Smooth muscle cell (in vitro differentiated cells): ENCODE measurements around the gene CTDSPL. TPM values are rescaled to one million over a fixed set of nuclear protein-coding genes. Genes with fewer than 3 reads are reported as not detected.

Experiments used
- DNase-seq: peaks from one replicate; lab custom pipeline; 2025; ENCODE audit not compliant: unreplicated experiment; lab: John Stamatoyannopoulos, UW
- H2AFZ ChIP-seq: fragments of 200-600 bp; sonication (generic); 2 replicates; pipeline ENCODE4 v1.6.0; 2016; ENCODE audit warnings: antibody characterized with exemption, low read depth, mild to moderate bottlenecking
- H3F3A ChIP-seq: fragments of 200-600 bp; sonication (generic); 2 replicates; pipeline ENCODE4 v1.6.0; 2017; ENCODE audit warnings: antibody characterized with exemption, low read depth
- H3K27ac ChIP-seq: fragments of 200-600 bp; sonication (generic); 2 replicates; pipeline ENCODE4 v1.5.1; 2016; ENCODE audit warnings: low read depth, mild to moderate bottlenecking
- H3K27me3 ChIP-seq: fragments of 200-600 bp; sonication (generic); 2 replicates; pipeline ENCODE4 v1.6.1; 2016; ENCODE audit warnings: low read depth, mild to moderate bottlenecking
- H3K36me3 ChIP-seq: fragments of 200-600 bp; sonication (generic); 2 replicates; pipeline ENCODE4 v1.5.1; 2016; ENCODE audit warnings: low read depth
- H3K4me1 ChIP-seq: fragments of 200-600 bp; sonication (generic); 2 replicates; pipeline ENCODE4 v1.5.1; 2016; ENCODE audit warnings: low read depth
- H3K4me2 ChIP-seq: fragments of 200-600 bp; sonication (generic); 2 replicates; pipeline ENCODE4 v1.6.0; 2016; ENCODE audit warnings: mild to moderate bottlenecking
- H3K4me3 ChIP-seq: fragments of 200-600 bp; sonication (generic); 2 replicates; pipeline ENCODE4 v1.5.1; 2016; ENCODE audit warnings: mild to moderate bottlenecking
- H3K79me2 ChIP-seq: fragments of 200-600 bp; sonication (generic); 2 replicates; pipeline ENCODE4 v1.6.0; 2016; ENCODE audit warnings: low read depth, mild to moderate bottlenecking
- H3K9ac ChIP-seq: fragments of 200-600 bp; sonication (generic); 2 replicates; pipeline ENCODE4 v1.6.0; 2016; ENCODE audit warnings: low read depth
- H3K9me3 ChIP-seq: fragments of 200-600 bp; sonication (generic); replicated peaks from 2 replicates; pipeline ENCODE4 v1.5.1; 2016; ENCODE audit warnings: low read depth
- H4K20me1 ChIP-seq: fragments of 200-600 bp; sonication (generic); 2 replicates; pipeline ENCODE4 v1.6.0; 2016; ENCODE audit warnings: low read depth
- CTCF ChIP-seq: fragments of 200-600 bp; sonication (generic); IDR thresholded peaks from 2 replicates; pipeline ENCODE4 v1.5.1; 2017; ENCODE audit warnings: borderline replicate concordance, mild to moderate bottlenecking, antibody characterized with exemption; ENCODE audit not compliant: insufficient read depth, poor library complexity, severe bottlenecking
- WGBS: methylation state at CpG from one replicate; pipeline ENCODE4 v1.1.7; 2016; ENCODE audit warnings: low lambda C conversion rate; 5-methylcytosine and 5-hydroxymethylcytosine counted together
- polyA plus RNA-seq: library from polyadenylated mRNA; unstranded; fragments of >200 nt; fragmentation: Nextera tagmentation; extraction: Ambion mirVana; gene quantifications from 2 replicates; pipeline ENCODE4 v1.2.1, GENCODE V29; 2016
- total RNA-seq: library from RNA; depleted of rRNA; stranded (reverse); fragments of >200 nt; gene quantifications from 2 replicates; pipeline ENCODE4 v1.2.3, GENCODE V29; 2014

The CTDSPL gene
- total and polyA plus RNA-seq, 2 experiments from 2014 or later: 31.3 to 34.3 TPM

- 84% methylated on average over 6 of the region's 6 CpGs for WGBS
- peaks cover 8% of the 10 kb centered on the region for H3K4me1 ChIP-seq
- peaks cover 25% of the 10 kb centered on the region for H3K79me2 ChIP-seq
- H3F3A ChIP-seq: peaks cover 7% of the 10 kb centered on the region
- H3K36me3 ChIP-seq: no peaks in the 10 kb centered on the region
- H3K4me3 ChIP-seq: no peak overlapping the region
- H4K20me1 ChIP-seq: peaks cover 28% of the 10 kb centered on the region
- H3K27ac ChIP-seq: peak overlapping the region; percentile 71
- H2AFZ ChIP-seq: no peak overlapping the region
- no peaks in the 10 kb centered on the region for H3K27me3 ChIP-seq
- TF ChIP-seq CTCF: no peak
- H3K9ac ChIP-seq: no peak overlapping the region
- H3K4me2 ChIP-seq: peak overlapping the region; percentile 69
- no peaks in the 10 kb centered on the region for H3K9me3 ChIP-seq
- no peak for DNase-seq
Observed at GRCh38 chr3:37859908-37860199, 1.8 kb upstream of the CTDSPL start.

GRCh38 chr3:37862219-37862902 is 681 bp downstream of the CTDSPL start:
- H3K9me3 ChIP-seq: no peaks in the 10 kb centered on the region
- no peaks in the 10 kb centered on the region for H3K36me3 ChIP-seq
- H3K4me2 ChIP-seq: peak overlapping the region; percentile 91
- H4K20me1 ChIP-seq: peaks cover 37% of the 10 kb centered on the region
- H3F3A ChIP-seq: peaks cover 7% of the 10 kb centered on the region
- 11% methylated on average over 22 of the region's 38 CpGs for WGBS
- peak; percentile 19 for DNase-seq
- peak overlapping the region; percentile 80 for H3K4me3 ChIP-seq
- peaks cover 47% of the 10 kb centered on the region for H3K79me2 ChIP-seq
- H3K27me3 ChIP-seq: no peaks in the 10 kb centered on the region
- TF ChIP-seq CTCF: no peak
- no peak overlapping the region for H3K27ac ChIP-seq
- peak overlapping the region; percentile 14 for H2AFZ ChIP-seq
- peaks cover 8% of the 10 kb centered on the region for H3K4me1 ChIP-seq
- peak overlapping the region; percentile 24 for H3K9ac ChIP-seq

GRCh38 chr3:37862903-37863815 is 1.5 kb downstream of the CTDSPL start:
- H3K79me2 ChIP-seq: peaks cover 55% of the 10 kb centered on the region
- H3K9me3 ChIP-seq: no peaks in the 10 kb centered on the region
- H3K4me2 ChIP-seq: peak overlapping the region; percentile 91
- H3F3A ChIP-seq: peaks cover 7% of the 10 kb centered on the region
- TF ChIP-seq CTCF: no peak
- H3K4me1 ChIP-seq: peaks cover 8% of the 10 kb centered on the region
- H3K9ac ChIP-seq: no peak overlapping the region
- no peak overlapping the region for H2AFZ ChIP-seq
- peaks cover 38% of the 10 kb centered on the region for H4K20me1 ChIP-seq
- DNase-seq: no peak
- 60% methylated on average over 13 of the region's 13 CpGs for WGBS
- no peaks in the 10 kb centered on the region for H3K27me3 ChIP-seq
- no peak overlapping the region for H3K27ac ChIP-seq
- H3K4me3 ChIP-seq: peak overlapping the region; percentile 80
- H3K36me3 ChIP-seq: no peaks in the 10 kb centered on the region
